Stimulated activated CD8-positive, alpha-beta memory T cell treated with anti-CD3 and anti-CD28 coated beads, Interleukin-12 subunit alpha, Interleukin-12 subunit beta, amount 100 ng/mL, for 1 hour (primary cell): Measurements from ENCODE around the gene CCDC93.

Experiments used
- DNase-seq: peaks from one replicate; pipeline ENCODE4 v3.0.0-alpha.2; 2020; ENCODE audit warnings: low read depth

CCDC93 gene

GRCh38 chr2:117987121-117987520 lies 26.7 kb downstream of the CCDC93 start:
- no peak for DNase-seq

GRCh38 chr2:117985092-117985491 lies 28.8 kb downstream of the CCDC93 start:
- DNase-seq = no peak

GRCh38 chr2:117984208-117984607 lies 29.7 kb downstream of the CCDC93 start:
- DNase-seq = no peak

GRCh38 chr2:117983040-117983439 lies 30.8 kb downstream of the CCDC93 start:
- no peak for DNase-seq

GRCh38 chr2:117982376-117983033 lies 31.4 kb downstream of the CCDC93 start:
- DNase-seq = no peak

- DNase-seq = no peak
Measured at GRCh38 chr2:117981810-117982209, 32.1 kb downstream of the CCDC93 start.

GRCh38 chr2:117980783-117981676 lies 32.8 kb downstream of the CCDC93 start:
- no peak for DNase-seq

GRCh38 chr2:117979911-117980701 lies 33.8 kb downstream of the CCDC93 start:
- no peak for DNase-seq

- no peak for DNase-seq
Measured at GRCh38 chr2:117977696-117978095, 36.2 kb downstream of the CCDC93 start.

GRCh38 chr2:117976581-117976980 lies 37.3 kb downstream of the CCDC93 start:
- no peak for DNase-seq

- no peak for DNase-seq
Measured at GRCh38 chr2:117973498-117974082, 40.3 kb downstream of the CCDC93 start.

- no peak for DNase-seq
Measured at GRCh38 chr2:117972476-117973123, 41.3 kb downstream of the CCDC93 start.

- DNase-seq = no peak
Measured at GRCh38 chr2:117968722-117969121, 45.1 kb downstream of the CCDC93 start.

GRCh38 chr2:117967977-117968718 lies 45.7 kb downstream of the CCDC93 start:
- no peak for DNase-seq

- DNase-seq = no peak
Measured at GRCh38 chr2:117963446-117963845, 50.4 kb downstream of the CCDC93 start.

- no peak for DNase-seq
Measured at GRCh38 chr2:117961201-117961600, 52.7 kb downstream of the CCDC93 start.

- no peak for DNase-seq
Measured at GRCh38 chr2:117960231-117960630, 53.6 kb downstream of the CCDC93 start.

GRCh38 chr2:117958186-117958585 lies 55.7 kb downstream of the CCDC93 start:
- DNase-seq = no peak

GRCh38 chr2:117957616-117958015 lies 56.3 kb downstream of the CCDC93 start:
- DNase-seq = no peak

GRCh38 chr2:117956036-117956796 lies 57.7 kb downstream of the CCDC93 start:
- DNase-seq = no peak
